ENCODE measurements around the gene ULK4.

DNA sequence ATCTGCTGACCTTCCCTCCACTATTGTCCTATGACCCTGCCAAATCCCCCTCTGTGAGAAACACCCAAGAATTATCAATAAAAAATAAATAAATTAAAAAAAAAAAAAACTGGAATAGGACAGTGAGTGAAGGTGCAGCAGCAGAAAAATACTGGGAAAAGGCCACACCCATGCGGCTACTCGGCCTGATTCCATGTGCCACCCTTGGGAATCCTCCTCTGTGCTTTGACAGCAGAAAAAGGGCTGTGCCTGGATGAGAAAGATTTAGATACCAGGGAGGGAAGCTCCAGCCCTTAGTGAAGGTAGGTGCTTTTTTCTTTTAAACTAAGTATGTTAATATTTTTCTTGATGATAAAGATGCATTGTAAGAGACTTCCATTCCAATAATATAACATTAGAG, 654.8 kb downstream of the ULK4 start:
- TF ChIP-seq, protein P1, sequence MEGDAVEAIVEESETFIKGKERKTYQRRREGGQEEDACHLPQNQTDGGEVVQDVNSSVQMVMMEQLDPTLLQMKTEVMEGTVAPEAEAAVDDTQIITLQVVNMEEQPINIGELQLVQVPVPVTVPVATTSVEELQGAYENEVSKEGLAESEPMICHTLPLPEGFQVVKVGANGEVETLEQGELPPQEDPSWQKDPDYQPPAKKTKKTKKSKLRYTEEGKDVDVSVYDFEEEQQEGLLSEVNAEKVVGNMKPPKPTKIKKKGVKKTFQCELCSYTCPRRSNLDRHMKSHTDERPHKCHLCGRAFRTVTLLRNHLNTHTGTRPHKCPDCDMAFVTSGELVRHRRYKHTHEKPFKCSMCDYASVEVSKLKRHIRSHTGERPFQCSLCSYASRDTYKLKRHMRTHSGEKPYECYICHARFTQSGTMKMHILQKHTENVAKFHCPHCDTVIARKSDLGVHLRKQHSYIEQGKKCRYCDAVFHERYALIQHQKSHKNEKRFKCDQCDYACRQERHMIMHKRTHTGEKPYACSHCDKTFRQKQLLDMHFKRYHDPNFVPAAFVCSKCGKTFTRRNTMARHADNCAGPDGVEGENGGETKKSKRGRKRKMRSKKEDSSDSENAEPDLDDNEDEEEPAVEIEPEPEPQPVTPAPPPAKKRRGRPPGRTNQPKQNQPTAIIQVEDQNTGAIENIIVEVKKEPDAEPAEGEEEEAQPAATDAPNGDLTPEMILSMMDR (IDR thresholded peaks at IDR 0.05) = no peak
- TF ChIP-seq POLR2A (IDR thresholded peaks at IDR 0.05) = no peak
